Ishikawa (cell line): ENCODE results near the gene INS.

ENCODE experiments used
- CEBPB ChIP-seq: IDR thresholded peaks from 2 replicates; pipeline ENCODE4 v1.6.1; 2012
- EP300 ChIP-seq: IDR thresholded peaks from 2 replicates; pipeline ENCODE4 v1.6.1; 2012; ENCODE audit warnings: borderline replicate concordance
- NFIC ChIP-seq: IDR thresholded peaks from 2 replicates; pipeline ENCODE4 v1.6.1; 2012
- RAD21 ChIP-seq: IDR thresholded peaks from 2 replicates; pipeline ENCODE4 v1.6.1; 2012; ENCODE audit warnings: low read depth
- TAF1 ChIP-seq: IDR thresholded peaks from 2 replicates; pipeline ENCODE4 v1.6.1; 2012; ENCODE audit warnings: low read depth, mild to moderate bottlenecking
- TCF12 ChIP-seq: IDR thresholded peaks from 2 replicates; pipeline ENCODE4 v1.6.1; 2012; ENCODE audit warnings: low read depth
- YY1 ChIP-seq: IDR thresholded peaks from 2 replicates; pipeline ENCODE4 v1.6.1; 2012; ENCODE audit warnings: low read depth
- ZBTB7A ChIP-seq: IDR thresholded peaks from 2 replicates; pipeline ENCODE4 v1.6.1; 2012; ENCODE audit warnings: low read depth
- TF ChIP-seq, protein P1 (sequence below): IDR thresholded peaks from 2 replicates; pipeline ENCODE4 v1.6.1; 2012
- TF ChIP-seq, protein P2 (sequence below): IDR thresholded peaks from 2 replicates; pipeline ENCODE4 v1.6.1; 2012

DNA sequence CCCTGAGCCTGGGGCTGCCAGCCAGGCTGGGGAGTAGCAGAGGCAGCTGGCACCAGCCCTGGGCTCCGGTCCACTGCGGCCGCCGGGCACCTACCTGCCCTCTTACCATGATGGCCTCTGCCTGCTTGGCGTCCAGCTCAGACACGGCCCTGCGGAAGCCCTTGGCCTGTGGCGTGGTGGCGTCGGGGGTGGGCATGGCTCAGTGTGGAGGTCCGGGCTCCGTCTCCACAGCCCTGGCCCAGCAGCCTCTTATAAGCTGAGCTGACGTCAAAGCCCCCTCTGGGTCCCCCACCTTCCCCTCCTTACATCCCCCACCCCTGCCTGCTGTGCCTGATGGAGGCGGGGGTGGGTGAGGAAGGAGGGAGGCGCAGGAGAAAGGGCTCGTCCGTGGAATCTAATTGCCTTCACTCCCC lies 10.6 kb upstream of the INS start, which contains the start of gene TH:
- TF ChIP-seq, protein P1, sequence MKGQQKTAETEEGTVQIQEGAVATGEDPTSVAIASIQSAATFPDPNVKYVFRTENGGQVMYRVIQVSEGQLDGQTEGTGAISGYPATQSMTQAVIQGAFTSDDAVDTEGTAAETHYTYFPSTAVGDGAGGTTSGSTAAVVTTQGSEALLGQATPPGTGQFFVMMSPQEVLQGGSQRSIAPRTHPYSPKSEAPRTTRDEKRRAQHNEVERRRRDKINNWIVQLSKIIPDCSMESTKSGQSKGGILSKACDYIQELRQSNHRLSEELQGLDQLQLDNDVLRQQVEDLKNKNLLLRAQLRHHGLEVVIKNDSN, result no peak
- TF ChIP-seq NFIC (no peak), EP300 (no peak), RAD21 (no peak), TAF1 (no peak), CEBPB (no peak), YY1 (no peak), ZBTB7A (no peak), TCF12 (no peak)
- TF ChIP-seq, protein P2, sequence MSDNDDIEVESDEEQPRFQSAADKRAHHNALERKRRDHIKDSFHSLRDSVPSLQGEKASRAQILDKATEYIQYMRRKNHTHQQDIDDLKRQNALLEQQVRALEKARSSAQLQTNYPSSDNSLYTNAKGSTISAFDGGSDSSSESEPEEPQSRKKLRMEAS, result no peak
